KOPT-K1 (cell line): Measurements from ENCODE around the gene STX2.

ENCODE experiments used
- H3K27ac ChIP-seq: fragments of 200-600 bp; sonication (generic); 2 replicates; pipeline ENCODE4 v1.5.1; 2016; ENCODE audit warnings: antibody characterized with exemption, mild to moderate bottlenecking, low read depth, low read length; ENCODE audit not compliant: poor library complexity, severe bottlenecking
- H3K36me3 ChIP-seq: fragments of 200-600 bp; sonication (generic); 2 replicates; pipeline ENCODE4 v1.5.1; 2017; ENCODE audit warnings: antibody characterized with exemption, mild to moderate bottlenecking, low read length, moderate library complexity; ENCODE audit not compliant: insufficient read depth
- H3K9me3 ChIP-seq: fragments of 200-600 bp; sonication (generic); 2 replicates; pipeline ENCODE4 v1.5.1; 2017; ENCODE audit warnings: antibody characterized with exemption, low read length, mild to moderate bottlenecking; ENCODE audit not compliant: insufficient read depth, poor library complexity, severe bottlenecking

STX2 gene

DNA sequence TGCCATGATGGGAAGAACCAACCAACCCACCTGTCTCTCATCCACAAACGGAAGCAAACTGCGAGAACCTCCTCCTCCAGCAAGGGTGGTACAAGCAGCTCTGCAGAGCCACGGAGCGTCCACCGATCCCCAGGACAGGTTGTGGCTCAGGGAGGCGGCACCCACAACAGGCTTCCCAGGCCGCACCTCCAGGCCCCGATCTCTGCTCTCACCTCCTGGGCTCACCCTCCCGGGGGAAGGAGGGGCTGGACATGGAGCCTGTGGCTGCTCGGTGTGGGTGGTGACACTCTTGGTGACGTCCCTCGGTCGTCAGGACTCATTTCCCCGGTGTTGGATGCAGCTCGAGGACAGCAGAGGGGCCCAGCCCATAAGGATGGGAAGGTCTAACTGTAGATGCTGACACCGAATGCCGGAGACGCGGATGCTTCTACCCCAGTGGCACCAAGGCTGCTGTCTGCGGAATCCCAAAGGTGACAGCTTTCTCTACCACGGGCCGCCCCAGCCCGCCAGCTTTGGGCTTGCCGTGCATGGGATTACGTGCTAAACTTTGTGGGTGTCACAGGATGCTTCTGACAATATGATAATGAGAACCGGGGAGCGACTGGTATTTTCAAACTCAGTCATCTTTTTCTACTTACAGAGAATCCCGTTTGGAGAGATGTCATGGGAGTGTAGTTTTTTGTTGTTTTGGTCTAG, 58.0 kb downstream of the STX2 start:
- H3K36me3 ChIP-seq, result peaks cover 10% of the 10 kb centered on the region; the same call in 1 of the 2 replicates
- peaks cover 11% of the 10 kb centered on the region for H3K9me3 ChIP-seq

GRCh38 chr12:130780325-130780724, 58.7 kb downstream of the STX2 start:
- H3K36me3 ChIP-seq, result peaks cover 6% of the 10 kb centered on the region; the same call in 1 of the 2 replicates
- H3K9me3 ChIP-seq, result peaks cover 7% of the 10 kb centered on the region
- H3K27ac ChIP-seq, result no peak overlapping the region

More for the DNA sequence above, 58.0 kb downstream of the STX2 start:
- no peak overlapping the region for H3K27ac ChIP-seq

- Histone ChIP-seq H3K9me3 (no peaks in the 10 kb centered on the region), H3K27ac (no peak overlapping the region), H3K36me3 (no peaks in the 10 kb centered on the region)
Measured at GRCh38 chr12:130778776-130779175, 60.3 kb downstream of the STX2 start.

DNA sequence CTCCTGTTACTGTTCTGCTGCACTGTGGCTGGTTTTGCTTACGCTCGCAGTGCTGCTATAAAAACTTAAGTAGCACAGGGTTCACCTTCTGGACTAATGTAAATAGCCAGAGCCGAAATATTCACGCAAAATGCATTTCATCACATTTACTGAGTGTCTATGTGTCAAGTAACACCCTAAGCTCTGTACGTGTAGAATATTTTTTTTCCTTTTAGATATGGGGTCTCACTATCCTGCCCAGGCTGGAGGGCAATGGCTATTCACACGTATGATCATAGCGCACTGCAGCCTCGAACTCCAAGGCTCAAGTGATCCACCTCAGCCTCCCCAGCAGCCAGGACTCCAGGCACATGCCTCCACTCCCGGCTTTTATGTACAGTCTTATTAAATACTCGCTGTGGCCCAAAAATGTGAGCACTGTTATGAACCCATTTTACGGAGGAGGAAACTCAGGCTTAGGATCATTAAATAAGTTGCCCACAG, 62.2 kb downstream of the STX2 start:
- H3K9me3 ChIP-seq, result no peaks in the 10 kb centered on the region
- H3K27ac ChIP-seq, result no peak overlapping the region
- H3K36me3 ChIP-seq, result no peaks in the 10 kb centered on the region

DNA sequence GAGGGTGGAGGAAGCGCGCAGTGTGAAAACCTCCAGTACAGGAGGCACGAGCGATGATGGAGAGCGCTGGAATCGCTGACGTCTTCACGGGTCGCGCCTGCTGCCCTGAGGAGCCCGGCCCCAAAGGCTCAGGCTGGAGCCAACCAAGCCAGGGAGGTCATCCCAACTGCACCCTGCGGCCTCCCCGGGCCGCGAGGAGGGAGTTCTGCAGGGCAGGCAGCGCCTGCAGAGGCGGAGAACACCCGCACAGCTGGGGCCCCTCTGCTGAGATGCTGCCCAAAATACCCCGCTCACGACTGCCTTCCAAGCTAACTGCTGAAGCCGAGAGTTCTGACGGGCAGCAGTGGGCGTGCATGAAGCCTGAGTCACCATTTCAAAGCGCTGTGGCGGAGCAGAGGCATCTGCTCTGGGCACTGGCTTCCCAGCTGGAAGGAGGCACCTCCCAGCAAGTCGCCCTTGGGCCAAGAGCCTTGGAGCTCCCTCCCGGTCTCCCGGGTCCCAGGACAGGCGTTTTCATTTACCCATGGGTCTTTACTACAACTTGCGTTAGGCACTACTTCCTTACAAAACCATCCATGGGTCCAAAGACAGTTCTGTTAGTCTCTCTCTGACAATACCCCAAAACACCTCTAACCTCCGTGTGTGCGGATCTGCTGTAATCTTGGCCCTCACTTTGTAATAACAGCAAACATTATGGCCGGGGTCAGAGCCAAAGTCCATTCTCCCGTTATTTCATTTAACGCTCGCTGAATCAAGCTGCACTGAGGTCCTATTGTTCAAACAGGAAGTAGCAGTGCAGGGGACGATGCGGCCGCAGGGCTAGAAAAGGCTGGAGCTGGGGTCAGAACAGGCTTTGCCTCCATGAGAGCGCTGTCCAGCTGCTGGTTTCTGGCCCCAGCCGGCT, 62.8 kb downstream of the STX2 start:
- H3K27ac ChIP-seq, result no peak overlapping the region

GRCh38 chr12:130770413-130771028, 68.5 kb downstream of the STX2 start:
- H3K9me3 ChIP-seq, result peaks cover under 1% of the 10 kb centered on the region
- no peak overlapping the region for H3K27ac ChIP-seq
- H3K36me3 ChIP-seq, result no peaks in the 10 kb centered on the region

More for the DNA sequence above, 62.8 kb downstream of the STX2 start:
- no peaks in the 10 kb centered on the region for H3K9me3 ChIP-seq
- no peaks in the 10 kb centered on the region for H3K36me3 ChIP-seq

DNA sequence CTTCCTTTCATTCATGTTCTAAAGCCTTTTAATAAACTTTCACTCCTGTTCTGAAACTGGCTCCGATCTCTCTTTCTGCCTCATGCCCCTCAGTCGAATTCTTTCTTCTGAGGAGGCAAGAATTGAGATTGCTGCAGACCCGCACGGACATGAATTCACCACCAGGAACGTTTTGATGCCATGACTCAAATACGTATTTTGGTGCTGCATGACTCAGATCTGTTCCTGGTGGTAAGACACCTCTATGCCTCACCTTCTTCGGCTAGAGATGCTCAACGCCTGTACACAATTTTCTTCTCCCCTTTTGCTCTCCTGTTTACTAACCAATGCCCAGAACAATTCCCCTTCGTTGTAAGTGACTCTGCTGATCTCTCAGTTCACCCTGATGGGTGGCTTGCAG, 70.9 kb downstream of the STX2 start:
- Histone ChIP-seq H3K9me3 (peaks cover 18% of the 10 kb centered on the region), H3K27ac (no peak overlapping the region)

GRCh38 chr12:130766470-130766869, 72.6 kb downstream of the STX2 start:
- no peaks in the 10 kb centered on the region for H3K36me3 ChIP-seq
- peaks cover 18% of the 10 kb centered on the region for H3K9me3 ChIP-seq
- no peak overlapping the region for H3K27ac ChIP-seq

More for the DNA sequence above, 70.9 kb downstream of the STX2 start:
- no peaks in the 10 kb centered on the region for H3K36me3 ChIP-seq

GRCh38 chr12:130765186-130765659, 73.8 kb downstream of the STX2 start:
- no peak overlapping the region for H3K27ac ChIP-seq
- no peaks in the 10 kb centered on the region for H3K36me3 ChIP-seq
- H3K9me3 ChIP-seq, result peaks cover 18% of the 10 kb centered on the region

GRCh38 chr12:130764475-130765185, 74.4 kb downstream of the STX2 start:
- Histone ChIP-seq H3K27ac (no peak overlapping the region), H3K9me3 (peaks cover 18% of the 10 kb centered on the region), H3K36me3 (no peaks in the 10 kb centered on the region)

DNA sequence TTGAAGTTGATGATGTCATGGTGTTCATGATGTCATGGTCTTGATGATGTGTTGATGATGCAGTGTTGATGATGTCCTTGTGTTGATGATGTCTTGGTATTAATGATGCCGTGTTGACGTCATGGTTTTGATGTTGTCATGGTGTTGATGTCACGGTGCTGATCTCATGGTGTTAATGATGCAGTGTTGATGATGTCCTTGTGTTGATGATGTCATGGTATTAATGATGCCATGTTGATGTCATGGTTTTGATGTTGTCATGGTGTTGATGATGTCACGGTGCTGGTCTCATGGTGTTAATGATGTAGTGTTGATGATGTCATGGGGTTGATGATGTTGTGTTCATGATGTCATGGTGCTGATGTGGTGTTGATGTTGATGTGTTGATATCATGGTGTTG, 75.0 kb downstream of the STX2 start:
- H3K36me3 ChIP-seq, result no peaks in the 10 kb centered on the region
- H3K27ac ChIP-seq, result no peak overlapping the region
- peaks cover 18% of the 10 kb centered on the region for H3K9me3 ChIP-seq

- no peaks in the 10 kb centered on the region for H3K36me3 ChIP-seq
- no peak overlapping the region for H3K27ac ChIP-seq
- H3K9me3 ChIP-seq, result peaks cover 18% of the 10 kb centered on the region
Measured at GRCh38 chr12:130762319-130762675, 76.8 kb downstream of the STX2 start.

DNA sequence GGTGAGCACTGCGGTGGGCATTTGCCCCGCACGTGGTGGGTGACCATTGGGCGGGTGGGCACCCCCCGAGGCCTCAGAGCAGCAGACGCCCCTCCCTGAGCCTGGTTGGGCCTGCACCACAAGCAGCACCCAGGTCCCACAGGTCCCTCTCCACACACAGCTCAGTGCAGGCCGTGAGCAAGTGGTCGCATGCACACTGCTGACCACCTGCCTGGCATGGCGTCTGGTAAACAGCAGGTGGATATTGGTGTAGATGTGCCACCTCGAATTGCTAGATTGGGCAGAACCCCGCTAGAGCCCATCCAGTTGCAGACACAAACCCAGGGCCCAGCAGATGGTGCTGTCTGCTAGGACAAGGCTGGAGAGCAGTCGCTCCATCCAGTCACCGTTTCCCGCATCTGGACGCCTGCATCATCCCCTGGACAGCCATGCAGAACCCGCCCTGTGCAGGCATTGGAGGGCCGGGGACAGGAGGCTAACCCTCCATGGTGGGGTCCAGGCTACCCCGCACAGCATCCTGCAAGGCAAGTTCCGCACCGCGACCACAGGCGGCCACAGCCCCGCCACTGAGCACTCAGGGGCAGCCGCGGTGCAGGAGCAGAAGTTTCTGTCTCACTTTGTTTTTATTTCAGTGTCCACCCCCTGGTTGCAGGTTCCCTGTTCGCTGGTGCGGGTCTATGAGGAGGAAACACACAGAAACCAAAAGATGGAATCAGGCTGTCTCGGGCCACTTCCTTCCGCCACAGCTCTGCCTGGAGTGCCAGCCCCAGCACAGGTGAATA, 77.3 kb downstream of the STX2 start:
- Histone ChIP-seq H3K27ac (no peak overlapping the region), H3K9me3 (peaks cover 18% of the 10 kb centered on the region), H3K36me3 (no peaks in the 10 kb centered on the region)
